ENCODE data around the gene ASTN1.

The ASTN1 gene

GRCh38 chr1:176838276-176838995 lies 326.1 kb downstream of the ASTN1 start:
- DNase-seq (ENCODE audit: low read depth): no peak

- no peak for DNase-seq (ENCODE audit: low read depth)
Observed at GRCh38 chr1:176837708-176838107, 326.8 kb downstream of the ASTN1 start.

- DNase-seq (ENCODE audit: low read depth): no peak
Observed at GRCh38 chr1:176831150-176831549, 333.4 kb downstream of the ASTN1 start.

- DNase-seq (ENCODE audit: low read depth): no peak
Observed at GRCh38 chr1:176829261-176829660, 335.3 kb downstream of the ASTN1 start.

GRCh38 chr1:176826265-176826664 lies 338.2 kb downstream of the ASTN1 start:
- DNase-seq (ENCODE audit: low read depth): no peak

GRCh38 chr1:176820391-176821031 lies 344.0 kb downstream of the ASTN1 start:
- DNase-seq (ENCODE audit: low read depth): no peak

- no peak for DNase-seq (ENCODE audit: low read depth)
Observed at GRCh38 chr1:176816232-176816631, 348.3 kb downstream of the ASTN1 start.

- DNase-seq (ENCODE audit: low read depth): no peak
Observed at GRCh38 chr1:176815621-176816020, 348.9 kb downstream of the ASTN1 start.

GRCh38 chr1:176811511-176812288 lies 352.8 kb downstream of the ASTN1 start:
- DNase-seq (ENCODE audit: low read depth): no peak

GRCh38 chr1:176809292-176809691 lies 355.2 kb downstream of the ASTN1 start:
- no peak for DNase-seq (ENCODE audit: low read depth)
